ENCODE results near the gene SMARCD1. TPM values are rescaled to one million over a fixed set of nuclear protein-coding genes. Genes with fewer than 3 reads are reported as not detected.

Gene SMARCD1
- total RNA-seq (ENCODE audit: low replicate concordance) = 121 and 209 TPM in 2 replicates

DNA sequence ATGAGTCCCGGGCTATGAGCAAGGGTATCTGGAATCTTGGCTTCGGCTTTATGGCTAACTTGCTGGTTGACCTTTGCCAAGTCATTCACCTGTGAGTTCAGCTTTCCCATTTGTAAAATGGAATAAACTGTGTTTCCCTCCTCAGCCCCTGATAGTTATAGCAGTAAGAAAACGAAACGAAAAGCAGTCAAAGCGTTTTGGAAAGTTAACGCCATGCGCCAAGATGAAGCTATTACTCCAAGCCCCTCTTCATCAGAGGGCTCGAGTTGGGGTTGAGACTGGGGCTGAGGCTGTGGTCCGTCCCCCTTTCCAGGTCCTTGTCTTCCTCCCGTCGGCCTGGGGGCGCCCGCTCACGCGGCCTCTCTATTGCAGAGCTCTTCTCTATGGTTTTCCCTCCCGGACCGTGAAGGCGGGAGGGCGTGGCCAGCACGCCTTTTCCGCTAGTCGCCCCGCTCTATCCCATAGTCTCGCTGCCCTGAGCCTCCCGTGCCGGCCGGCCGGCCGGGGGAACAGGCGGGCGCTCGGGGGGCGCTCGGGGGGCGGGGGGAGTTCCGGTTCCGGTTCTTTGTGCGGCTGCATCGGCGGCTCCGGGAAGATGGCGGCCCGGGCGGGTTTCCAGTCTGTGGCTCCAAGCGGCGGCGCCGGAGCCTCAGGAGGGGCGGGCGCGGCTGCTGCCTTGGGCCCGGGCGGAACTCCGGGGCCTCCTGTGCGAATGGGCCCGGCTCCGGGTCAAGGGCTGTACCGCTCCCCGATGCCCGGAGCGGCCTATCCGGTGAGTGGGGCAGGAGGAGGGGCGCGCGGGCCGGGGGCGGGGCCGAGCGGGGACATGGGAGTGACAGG is at the start of gene SMARCD1:
SMARCD1 (plus strand) TSS at position 568 of the 840 bp plus-strand sequence; CDS start at position 596, 28 bp downstream.
- Histone ChIP-seq H3K9ac (peak within 1 kb of the TSS; percentile 96), H3K79me2 (ENCODE audit: low read depth) (peaks cover 50% of the 10 kb centered on the region), H3K9me3 (ENCODE audit: low read depth) (no peaks in the 10 kb centered on the region), H4K20me1 (ENCODE audit: low read depth) (peaks cover 41% of the 10 kb centered on the region), H3K27me3 (peaks cover 15% of the 10 kb centered on the region), H3K4me2 (peak within 1 kb of the TSS; percentile 89), H3K4me3 (peak within 1 kb of the TSS; percentile 82), H3F3A (ENCODE audit: low read depth) (peaks cover 35% of the 10 kb centered on the region), H3K4me1 (peaks cover 3% of the 10 kb centered on the region), H2AFZ (replicated peaks) (peak within 1 kb of the TSS; percentile 94), H3K36me3 (peaks cover 17% of the 10 kb centered on the region), H3K27ac (peak within 1 kb of the TSS; percentile 95)
- no peaks in the 10 kb centered on the region for H3K9me3 Mint-ChIP-seq
- peak within 1 kb of the TSS; percentile 91 for H3K27ac Mint-ChIP-seq
- H3K36me3 Mint-ChIP-seq = peaks cover 18% of the 10 kb centered on the region
- peak; percentile 99 for DNase-seq (ENCODE audit: low spot score)
- TF ChIP-seq, protein P1, sequence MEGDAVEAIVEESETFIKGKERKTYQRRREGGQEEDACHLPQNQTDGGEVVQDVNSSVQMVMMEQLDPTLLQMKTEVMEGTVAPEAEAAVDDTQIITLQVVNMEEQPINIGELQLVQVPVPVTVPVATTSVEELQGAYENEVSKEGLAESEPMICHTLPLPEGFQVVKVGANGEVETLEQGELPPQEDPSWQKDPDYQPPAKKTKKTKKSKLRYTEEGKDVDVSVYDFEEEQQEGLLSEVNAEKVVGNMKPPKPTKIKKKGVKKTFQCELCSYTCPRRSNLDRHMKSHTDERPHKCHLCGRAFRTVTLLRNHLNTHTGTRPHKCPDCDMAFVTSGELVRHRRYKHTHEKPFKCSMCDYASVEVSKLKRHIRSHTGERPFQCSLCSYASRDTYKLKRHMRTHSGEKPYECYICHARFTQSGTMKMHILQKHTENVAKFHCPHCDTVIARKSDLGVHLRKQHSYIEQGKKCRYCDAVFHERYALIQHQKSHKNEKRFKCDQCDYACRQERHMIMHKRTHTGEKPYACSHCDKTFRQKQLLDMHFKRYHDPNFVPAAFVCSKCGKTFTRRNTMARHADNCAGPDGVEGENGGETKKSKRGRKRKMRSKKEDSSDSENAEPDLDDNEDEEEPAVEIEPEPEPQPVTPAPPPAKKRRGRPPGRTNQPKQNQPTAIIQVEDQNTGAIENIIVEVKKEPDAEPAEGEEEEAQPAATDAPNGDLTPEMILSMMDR (IDR thresholded peaks at IDR 0.05) = peak; percentile 83
- TF ChIP-seq EZH2 (IDR thresholded peaks at IDR 0.05) (no peak), EZH2phosphoT487 (IDR thresholded peaks at IDR 0.05) (no peak)
- peak within 1 kb of the TSS; percentile 97 for H3K4me3 Mint-ChIP-seq
- H3K4me1 Mint-ChIP-seq = peaks cover 21% of the 10 kb centered on the region
- H3K27me3 Mint-ChIP-seq (ENCODE audit: insufficient read depth, low read depth) = peaks cover 4% of the 10 kb centered on the region

DNA sequence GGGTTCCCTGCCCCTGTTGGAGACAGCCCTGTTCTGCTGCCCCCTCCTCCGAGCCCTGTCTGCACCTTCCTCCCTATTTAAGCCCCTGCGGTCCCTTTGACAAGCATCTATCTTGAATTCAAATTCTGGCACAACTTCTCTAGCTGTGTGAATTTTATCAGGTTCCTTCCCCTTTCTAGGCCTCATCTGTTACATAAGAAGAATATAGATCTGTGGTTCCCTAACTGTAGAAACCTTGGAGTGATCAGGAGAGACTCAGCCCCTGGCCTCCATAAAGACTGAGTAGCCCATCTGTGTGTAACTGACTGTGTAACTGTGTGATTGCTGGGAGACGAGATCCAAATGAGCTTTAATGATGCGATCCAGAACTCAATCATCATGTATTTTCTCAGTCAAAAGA is 46.8 kb upstream of the SMARCD1 start:
- peaks cover 3% of the 10 kb centered on the region for H3K4me1 ChIP-seq
- no peaks in the 10 kb centered on the region for H3K9me3 Mint-ChIP-seq
- H3K27me3 ChIP-seq = no peaks in the 10 kb centered on the region
- no peak overlapping the region for H3K4me3 Mint-ChIP-seq
- peaks cover 37% of the 10 kb centered on the region for H3K4me1 Mint-ChIP-seq
- no peaks in the 10 kb centered on the region for H3K9me3 ChIP-seq (ENCODE audit: low read depth)
- no peak overlapping the region for H3K27ac Mint-ChIP-seq
- no peak overlapping the region for H3K27ac ChIP-seq
- H3K9ac ChIP-seq = no peak overlapping the region
- TF ChIP-seq EZH2 (IDR thresholded peaks at IDR 0.05) (no peak), EZH2phosphoT487 (IDR thresholded peaks at IDR 0.05) (no peak)
- TF ChIP-seq, protein P1 (IDR thresholded peaks at IDR 0.05) = no peak
- no peak overlapping the region for H2AFZ ChIP-seq (replicated peaks)
- no peaks in the 10 kb centered on the region for H3F3A ChIP-seq (ENCODE audit: low read depth)
- H3K36me3 Mint-ChIP-seq = no peaks in the 10 kb centered on the region
- H4K20me1 ChIP-seq (ENCODE audit: low read depth) = no peaks in the 10 kb centered on the region
- H3K27me3 Mint-ChIP-seq (ENCODE audit: insufficient read depth, low read depth) = peaks cover 13% of the 10 kb centered on the region
- H3K4me2 ChIP-seq = no peak overlapping the region
- H3K36me3 ChIP-seq = no peaks in the 10 kb centered on the region
- H3K79me2 ChIP-seq (ENCODE audit: low read depth) = no peaks in the 10 kb centered on the region
- DNase-seq (ENCODE audit: low spot score) = no peak
- no peak overlapping the region for H3K4me3 ChIP-seq

DNA sequence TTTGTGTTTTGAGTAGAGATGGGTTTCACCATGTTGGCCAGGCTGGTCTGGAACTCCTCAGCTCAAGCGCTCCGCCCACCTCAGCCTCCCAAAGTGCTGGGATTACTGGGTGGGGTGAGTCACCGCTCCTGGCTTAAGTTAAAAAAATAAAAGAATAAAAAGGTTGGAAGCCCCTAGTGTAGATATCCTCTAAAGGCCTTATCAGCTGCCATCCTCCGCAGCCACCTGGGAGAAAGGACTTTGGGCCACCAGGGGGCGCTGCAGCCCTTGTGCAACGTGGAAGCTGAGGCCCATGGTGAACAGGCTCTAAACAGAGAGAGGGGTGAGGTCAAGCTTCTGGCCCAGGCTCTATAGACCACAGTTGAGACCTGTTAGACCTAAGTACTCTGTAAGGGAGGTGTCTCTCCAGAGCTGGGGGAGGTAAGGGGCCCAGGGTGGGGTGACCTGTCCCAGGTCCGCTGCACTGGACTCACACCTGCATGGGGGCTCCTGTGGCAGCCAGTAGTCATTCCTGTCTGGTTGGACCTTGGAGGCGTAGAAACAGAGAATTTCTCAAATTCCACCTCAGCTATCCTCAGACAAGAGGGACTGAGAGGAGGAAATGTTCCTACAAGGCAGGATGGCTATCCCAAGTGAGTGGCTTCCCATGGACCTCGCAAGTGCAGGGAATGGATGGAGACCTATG is 45.8 kb upstream of the SMARCD1 start:
- H3K4me3 Mint-ChIP-seq = no peak overlapping the region
- Histone ChIP-seq H3K79me2 (ENCODE audit: low read depth) (no peaks in the 10 kb centered on the region), H3K27me3 (no peaks in the 10 kb centered on the region), H3F3A (ENCODE audit: low read depth) (no peaks in the 10 kb centered on the region), H2AFZ (replicated peaks) (peak overlapping the region; percentile 36), H3K4me3 (no peak overlapping the region), H4K20me1 (ENCODE audit: low read depth) (no peaks in the 10 kb centered on the region), H3K27ac (no peak overlapping the region), H3K4me1 (peaks cover 3% of the 10 kb centered on the region), H3K4me2 (no peak overlapping the region), H3K36me3 (no peaks in the 10 kb centered on the region), H3K9me3 (ENCODE audit: low read depth) (no peaks in the 10 kb centered on the region), H3K9ac (no peak overlapping the region)
- H3K4me1 Mint-ChIP-seq = peaks cover 30% of the 10 kb centered on the region
- no peaks in the 10 kb centered on the region for H3K36me3 Mint-ChIP-seq
- H3K9me3 Mint-ChIP-seq = no peaks in the 10 kb centered on the region
- TF ChIP-seq, protein P1 (IDR thresholded peaks at IDR 0.05) = peak; percentile 99
- no peak for TF ChIP-seq EZH2 (IDR thresholded peaks at IDR 0.05)
- TF ChIP-seq EZH2phosphoT487 (IDR thresholded peaks at IDR 0.05) = no peak
- H3K27me3 Mint-ChIP-seq (ENCODE audit: insufficient read depth, low read depth) = peaks cover 14% of the 10 kb centered on the region
- peak; percentile 93 for DNase-seq (ENCODE audit: low spot score)
- no peak overlapping the region for H3K27ac Mint-ChIP-seq
